ENCODE data around the gene HCK.

- TF ChIP-seq, protein P1, sequence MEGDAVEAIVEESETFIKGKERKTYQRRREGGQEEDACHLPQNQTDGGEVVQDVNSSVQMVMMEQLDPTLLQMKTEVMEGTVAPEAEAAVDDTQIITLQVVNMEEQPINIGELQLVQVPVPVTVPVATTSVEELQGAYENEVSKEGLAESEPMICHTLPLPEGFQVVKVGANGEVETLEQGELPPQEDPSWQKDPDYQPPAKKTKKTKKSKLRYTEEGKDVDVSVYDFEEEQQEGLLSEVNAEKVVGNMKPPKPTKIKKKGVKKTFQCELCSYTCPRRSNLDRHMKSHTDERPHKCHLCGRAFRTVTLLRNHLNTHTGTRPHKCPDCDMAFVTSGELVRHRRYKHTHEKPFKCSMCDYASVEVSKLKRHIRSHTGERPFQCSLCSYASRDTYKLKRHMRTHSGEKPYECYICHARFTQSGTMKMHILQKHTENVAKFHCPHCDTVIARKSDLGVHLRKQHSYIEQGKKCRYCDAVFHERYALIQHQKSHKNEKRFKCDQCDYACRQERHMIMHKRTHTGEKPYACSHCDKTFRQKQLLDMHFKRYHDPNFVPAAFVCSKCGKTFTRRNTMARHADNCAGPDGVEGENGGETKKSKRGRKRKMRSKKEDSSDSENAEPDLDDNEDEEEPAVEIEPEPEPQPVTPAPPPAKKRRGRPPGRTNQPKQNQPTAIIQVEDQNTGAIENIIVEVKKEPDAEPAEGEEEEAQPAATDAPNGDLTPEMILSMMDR (IDR thresholded peaks at IDR 0.05): no peak
- TF ChIP-seq EP300 (IDR thresholded peaks at IDR 0.05) (no peak), POLR2A (IDR thresholded peaks at IDR 0.05) (no peak)
Measured at GRCh38 chr20:32126919-32127318, 74.9 kb downstream of the HCK start.

Data from ovary (tissue), 3 donors.